ENCODE data around the gene TBC1D16. TPM values are rescaled to one million over a fixed set of nuclear protein-coding genes. Genes with fewer than 3 reads are reported as not detected.

Gene TBC1D16
- total RNA-seq, 1 experiment from 2014 or later, result 35.9 TPM

DNA sequence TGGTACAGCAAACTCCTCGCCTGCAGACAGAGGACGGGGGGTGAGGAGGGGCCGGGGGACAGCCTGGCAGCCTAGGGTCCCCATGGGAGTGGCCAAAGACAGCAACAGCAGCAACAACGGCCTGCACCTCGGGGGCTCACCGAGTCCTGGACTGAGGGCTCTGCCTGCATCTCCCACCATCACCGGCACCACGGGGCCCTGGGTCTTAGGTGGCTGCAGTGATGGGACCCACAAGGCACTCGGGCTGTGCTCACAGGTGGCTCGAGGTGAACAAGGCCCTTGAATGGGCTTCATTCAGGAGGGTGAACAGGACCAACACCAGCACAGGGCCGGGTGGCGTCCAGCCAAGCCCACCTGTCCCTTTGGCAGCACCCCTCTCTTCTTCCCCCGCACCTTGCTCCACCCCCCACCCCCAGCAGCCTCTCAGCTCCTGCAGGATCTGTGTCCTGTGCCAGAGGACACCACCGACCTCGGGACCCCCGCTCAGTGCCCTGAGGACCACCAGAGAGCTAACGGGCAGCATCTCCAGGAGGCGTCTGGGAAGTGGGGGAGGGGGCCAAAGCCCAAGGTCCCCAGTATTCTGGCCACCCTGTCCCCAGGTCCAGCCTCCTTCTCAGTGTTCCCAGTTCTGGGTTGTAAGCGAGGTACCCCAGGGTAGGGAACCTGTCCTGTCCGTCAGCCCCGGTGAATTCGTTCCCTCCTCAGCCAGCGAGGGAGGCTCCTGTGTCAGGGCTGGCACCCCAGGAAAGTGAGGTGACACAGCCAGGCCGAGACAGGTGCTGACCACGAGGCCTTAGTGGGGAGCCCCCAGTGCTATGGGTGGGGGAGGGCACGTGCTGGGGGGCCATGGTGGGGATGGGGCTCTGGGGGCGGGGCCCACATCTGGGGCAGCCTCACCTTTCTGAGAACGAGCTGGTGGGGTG is 94.3 kb downstream of the TBC1D16 start:
- CTCF ChIA-PET, result interaction anchor here (1.2 kb wide), 1 partner anchor 67 kb away, joined by 3 read pairs; no protein-coding TSS in a partner anchor
- H3K4me1 Mint-ChIP-seq (ENCODE audit: low read depth, unreplicated experiment), result no peaks in the 10 kb centered on the region
- peaks cover 16% of the 10 kb centered on the region for H3K36me3 Mint-ChIP-seq (ENCODE audit: insufficient read depth, unreplicated experiment)
- intact Hi-C loops (cut with micrococcal nuclease; ENCODE audit: unreplicated experiment), result no loop called here
- no peaks in the 10 kb centered on the region for H3K27me3 Mint-ChIP-seq (ENCODE audit: unreplicated experiment)
- H3K4me3 Mint-ChIP-seq (ENCODE audit: low read depth, unreplicated experiment), result no peak overlapping the region
- DNase-seq, result no peak
- H3K9me3 Mint-ChIP-seq (ENCODE audit: low read depth, unreplicated experiment), result no peaks in the 10 kb centered on the region
- no TSS peak for BruUV-seq (replicated peaks)
- TF ChIP-seq, protein P1, sequence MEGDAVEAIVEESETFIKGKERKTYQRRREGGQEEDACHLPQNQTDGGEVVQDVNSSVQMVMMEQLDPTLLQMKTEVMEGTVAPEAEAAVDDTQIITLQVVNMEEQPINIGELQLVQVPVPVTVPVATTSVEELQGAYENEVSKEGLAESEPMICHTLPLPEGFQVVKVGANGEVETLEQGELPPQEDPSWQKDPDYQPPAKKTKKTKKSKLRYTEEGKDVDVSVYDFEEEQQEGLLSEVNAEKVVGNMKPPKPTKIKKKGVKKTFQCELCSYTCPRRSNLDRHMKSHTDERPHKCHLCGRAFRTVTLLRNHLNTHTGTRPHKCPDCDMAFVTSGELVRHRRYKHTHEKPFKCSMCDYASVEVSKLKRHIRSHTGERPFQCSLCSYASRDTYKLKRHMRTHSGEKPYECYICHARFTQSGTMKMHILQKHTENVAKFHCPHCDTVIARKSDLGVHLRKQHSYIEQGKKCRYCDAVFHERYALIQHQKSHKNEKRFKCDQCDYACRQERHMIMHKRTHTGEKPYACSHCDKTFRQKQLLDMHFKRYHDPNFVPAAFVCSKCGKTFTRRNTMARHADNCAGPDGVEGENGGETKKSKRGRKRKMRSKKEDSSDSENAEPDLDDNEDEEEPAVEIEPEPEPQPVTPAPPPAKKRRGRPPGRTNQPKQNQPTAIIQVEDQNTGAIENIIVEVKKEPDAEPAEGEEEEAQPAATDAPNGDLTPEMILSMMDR (IDR thresholded peaks at IDR 0.05; ENCODE audit: unreplicated experiment), result no peak
- H3K27ac Mint-ChIP-seq (ENCODE audit: unreplicated experiment), result no peak overlapping the region

DNA sequence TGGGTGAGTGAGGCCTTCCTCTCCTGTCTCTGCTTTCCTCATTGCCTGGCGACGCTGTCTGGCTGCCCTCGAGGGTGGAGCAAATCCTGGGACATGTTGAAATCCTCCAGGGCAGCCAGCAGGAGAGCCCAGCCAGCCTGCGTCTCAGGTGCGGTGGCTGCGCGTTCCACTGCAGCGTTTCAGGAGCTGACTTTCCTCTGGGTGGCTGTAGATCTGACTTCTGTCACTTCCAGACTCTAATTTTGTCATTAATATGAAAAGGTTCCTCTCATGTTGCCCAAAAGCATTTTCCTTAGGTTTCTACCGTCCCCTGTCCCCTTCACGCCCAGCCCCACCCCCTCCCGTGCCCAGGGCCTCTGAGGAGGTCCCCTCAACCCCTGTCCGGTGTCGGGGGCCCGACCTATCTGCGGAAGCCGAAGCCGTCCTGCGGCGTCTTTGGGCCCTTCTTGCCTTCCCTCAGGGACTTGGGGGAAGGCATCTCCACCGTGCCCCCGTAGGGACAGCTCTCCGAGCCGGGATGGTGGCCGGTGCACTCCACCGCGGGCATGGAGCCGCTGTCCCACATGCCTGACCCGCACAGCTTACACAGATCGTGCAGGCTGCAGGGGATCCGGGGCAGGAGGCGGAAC is 95.1 kb downstream of the TBC1D16 start:
- no TSS peak for BruUV-seq (replicated peaks)
- Mint-ChIP-seq H3K9me3 (ENCODE audit: low read depth, unreplicated experiment) (no peaks in the 10 kb centered on the region), H3K4me3 (ENCODE audit: low read depth, unreplicated experiment) (no peak overlapping the region), H3K36me3 (ENCODE audit: insufficient read depth, unreplicated experiment) (peaks cover 22% of the 10 kb centered on the region), H3K4me1 (ENCODE audit: low read depth, unreplicated experiment) (no peaks in the 10 kb centered on the region), H3K27ac (ENCODE audit: unreplicated experiment) (no peak overlapping the region), H3K27me3 (ENCODE audit: unreplicated experiment) (no peaks in the 10 kb centered on the region)
- CTCF ChIA-PET, result no interaction called here
- TF ChIP-seq, protein P1 (IDR thresholded peaks at IDR 0.05; ENCODE audit: unreplicated experiment), result no peak
- DNase-seq, result no peak
- intact Hi-C loops (cut with micrococcal nuclease; ENCODE audit: unreplicated experiment), result no loop called here

DNA sequence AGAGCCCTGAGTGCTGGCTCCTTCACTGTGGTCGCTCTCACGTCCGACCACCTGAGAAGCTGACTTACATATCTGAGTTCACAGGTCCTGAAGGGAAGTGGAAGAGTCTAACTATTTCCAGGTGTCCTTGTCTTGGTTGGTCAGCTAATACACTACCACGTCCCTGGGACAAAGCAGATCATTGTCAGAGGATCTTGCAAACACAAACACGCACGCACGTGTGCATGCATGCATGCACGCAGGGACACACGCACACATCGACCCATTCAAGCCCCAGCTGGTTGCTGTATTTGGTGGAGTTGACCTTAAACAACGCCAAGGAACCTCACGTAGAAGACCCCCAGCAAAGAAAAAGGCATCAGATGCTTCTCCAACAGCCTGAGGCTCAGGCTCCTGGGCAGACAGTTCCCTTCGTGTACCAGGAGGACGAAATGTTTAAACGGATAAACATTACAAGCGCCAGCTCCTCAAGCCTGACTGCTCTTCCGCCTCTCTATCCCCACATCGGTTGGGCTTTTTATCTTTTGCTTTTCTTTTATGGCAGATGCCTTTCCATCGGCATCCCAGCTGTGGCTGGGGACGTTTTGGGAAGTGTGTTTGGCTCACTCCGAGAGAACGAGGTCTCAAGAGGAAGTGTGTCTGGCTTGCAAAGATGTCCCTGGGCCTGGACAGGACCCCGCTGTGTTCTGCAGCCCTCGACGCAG is 95.8 kb downstream of the TBC1D16 start:
- intact Hi-C loops (cut with micrococcal nuclease; ENCODE audit: unreplicated experiment), result no loop called here
- H3K9me3 Mint-ChIP-seq (ENCODE audit: low read depth, unreplicated experiment), result no peaks in the 10 kb centered on the region
- DNase-seq, result no peak
- H3K4me3 Mint-ChIP-seq (ENCODE audit: low read depth, unreplicated experiment), result no peak overlapping the region
- H3K4me1 Mint-ChIP-seq (ENCODE audit: low read depth, unreplicated experiment), result no peaks in the 10 kb centered on the region
- CTCF ChIA-PET, result no interaction called here
- no peak overlapping the region for H3K27ac Mint-ChIP-seq (ENCODE audit: unreplicated experiment)
- no TSS peak for BruUV-seq (replicated peaks)
- peaks cover 22% of the 10 kb centered on the region for H3K36me3 Mint-ChIP-seq (ENCODE audit: insufficient read depth, unreplicated experiment)
- TF ChIP-seq, protein P1 (IDR thresholded peaks at IDR 0.05; ENCODE audit: unreplicated experiment), result no peak
- no peaks in the 10 kb centered on the region for H3K27me3 Mint-ChIP-seq (ENCODE audit: unreplicated experiment)

DNA sequence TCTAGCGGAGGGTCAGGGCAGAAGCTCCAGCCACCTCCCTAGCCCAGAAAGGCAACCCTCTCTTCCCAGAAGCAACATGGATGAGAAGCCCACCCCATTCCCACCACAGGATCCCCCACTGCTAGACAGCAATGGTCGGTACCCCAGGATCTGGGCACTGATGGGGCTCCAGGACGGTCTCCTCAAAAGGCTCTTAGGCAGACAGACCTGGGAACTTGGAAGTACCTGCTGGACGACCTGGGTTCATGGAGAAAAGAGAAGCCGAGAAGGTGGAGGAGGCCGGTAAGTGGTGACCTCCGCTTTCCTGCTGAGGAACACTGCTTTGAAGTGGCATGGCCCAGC is 96.6 kb downstream of the TBC1D16 start:
- Mint-ChIP-seq H3K4me3 (ENCODE audit: low read depth, unreplicated experiment) (no peak overlapping the region), H3K36me3 (ENCODE audit: insufficient read depth, unreplicated experiment) (peaks cover 23% of the 10 kb centered on the region), H3K4me1 (ENCODE audit: low read depth, unreplicated experiment) (peaks cover 6% of the 10 kb centered on the region), H3K27me3 (ENCODE audit: unreplicated experiment) (no peaks in the 10 kb centered on the region), H3K27ac (ENCODE audit: unreplicated experiment) (no peak overlapping the region), H3K9me3 (ENCODE audit: low read depth, unreplicated experiment) (no peaks in the 10 kb centered on the region)
- CTCF ChIA-PET, result no interaction called here
- TF ChIP-seq, protein P1 (IDR thresholded peaks at IDR 0.05; ENCODE audit: unreplicated experiment), result no peak
- BruUV-seq (replicated peaks), result no TSS peak
- intact Hi-C loops (cut with micrococcal nuclease; ENCODE audit: unreplicated experiment), result no loop called here
- DNase-seq, result no peak
